ENCODE measurements around the gene TIGD1.

Gene TIGD1

GRCh38 chr2:232521959-232522622 lies 28.3 kb downstream of the TIGD1 start:
- peak; percentile 54 for DNase-seq

- no peak for DNase-seq
Measured at GRCh38 chr2:232521098-232521497, 29.3 kb downstream of the TIGD1 start.

- no peak for DNase-seq
Measured at GRCh38 chr2:232520489-232520888, 29.9 kb downstream of the TIGD1 start.

- DNase-seq: no peak
Measured at GRCh38 chr2:232519581-232520438, 30.5 kb downstream of the TIGD1 start, which contains the start of gene PRSS56. Gene PRSS56 (plus strand): TSS chr2:232520388. CDS start chr2:232520599, 211 bp downstream.

- no peak for DNase-seq
Measured at GRCh38 chr2:232518844-232519243, 31.5 kb downstream of the TIGD1 start.

- no peak for DNase-seq
Measured at GRCh38 chr2:232516551-232516950, 33.8 kb downstream of the TIGD1 start.

- no peak for DNase-seq
Measured at GRCh38 chr2:232515639-232516038, 34.7 kb downstream of the TIGD1 start.

- no peak for DNase-seq
Measured at GRCh38 chr2:232513353-232513752, 37.0 kb downstream of the TIGD1 start.

- DNase-seq: no peak
Measured at GRCh38 chr2:232512602-232513001, 37.8 kb downstream of the TIGD1 start.

- no peak for DNase-seq
Measured at GRCh38 chr2:232511336-232511890, 38.9 kb downstream of the TIGD1 start.

- no peak for DNase-seq
Measured at GRCh38 chr2:232508251-232508650, 42.1 kb downstream of the TIGD1 start.

- no peak for DNase-seq
Measured at GRCh38 chr2:232506709-232507108, 43.6 kb downstream of the TIGD1 start.

GRCh38 chr2:232505856-232506255 lies 44.5 kb downstream of the TIGD1 start:
- DNase-seq: no peak

- DNase-seq: no peak
Measured at GRCh38 chr2:232504438-232504837, 45.9 kb downstream of the TIGD1 start.

- DNase-seq: no peak
Measured at GRCh38 chr2:232503809-232504323, 46.5 kb downstream of the TIGD1 start.

GRCh38 chr2:232502911-232503808 lies 47.2 kb downstream of the TIGD1 start:
- no peak for DNase-seq

- DNase-seq: no peak
Measured at GRCh38 chr2:232502511-232502910, 47.8 kb downstream of the TIGD1 start.

- DNase-seq: no peak
Measured at GRCh38 chr2:232501794-232502390, 48.5 kb downstream of the TIGD1 start.

GRCh38 chr2:232501331-232501771 lies 49.0 kb downstream of the TIGD1 start:
- no peak for DNase-seq

GRCh38 chr2:232498452-232498851 lies 51.9 kb downstream of the TIGD1 start:
- no peak for DNase-seq
